CD4-positive, alpha-beta T cell treated with Interleukin-1 beta for 1 hour (primary cell): ENCODE results near the gene NBEA.
"Not testable (repeated sequence)": the region's sequence is repeated elsewhere in the genome, so short reads cannot be mapped to it uniquely, and the experiment has no call there.

Experiments
- DNase-seq, 2 donors: peaks; one replicate each; pipeline ENCODE4 v3.0.0-alpha.2; 2020 to 2022

NBEA gene

GRCh38 chr13:34941835-34942731 lies at the start of gene NBEA:
Gene NBEA (plus strand): TSS chr13:34942270. CDS start chr13:34942821, 551 bp downstream.
- peak; percentile 76 to 84 for DNase-seq

- no peak for DNase-seq
Measured at GRCh38 chr13:34894756-34895155, 47.3 kb upstream of the NBEA start.

DNA sequence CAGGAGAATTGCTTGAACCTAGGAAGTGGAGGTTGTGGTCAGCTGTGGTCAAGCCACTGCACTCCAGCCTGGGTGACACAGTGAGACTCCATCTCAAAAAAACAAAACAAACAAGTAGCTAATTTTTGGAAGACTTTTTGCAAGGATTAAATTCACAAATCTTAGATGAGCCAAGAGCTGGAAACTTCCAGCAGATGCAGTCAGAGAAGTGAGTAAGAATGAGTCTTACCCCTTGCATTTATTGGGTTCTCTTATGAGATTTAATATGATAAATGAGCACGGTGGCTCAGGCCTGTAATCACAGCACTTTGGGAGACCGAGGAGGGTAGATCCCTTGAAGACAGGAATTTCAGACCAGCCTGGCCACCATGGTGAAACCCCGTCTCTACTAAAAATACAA lies 44.9 kb upstream of the NBEA start:
- DNase-seq, result no peak

GRCh38 chr13:34899888-34900287 lies 42.2 kb upstream of the NBEA start:
- no peak for DNase-seq

DNA sequence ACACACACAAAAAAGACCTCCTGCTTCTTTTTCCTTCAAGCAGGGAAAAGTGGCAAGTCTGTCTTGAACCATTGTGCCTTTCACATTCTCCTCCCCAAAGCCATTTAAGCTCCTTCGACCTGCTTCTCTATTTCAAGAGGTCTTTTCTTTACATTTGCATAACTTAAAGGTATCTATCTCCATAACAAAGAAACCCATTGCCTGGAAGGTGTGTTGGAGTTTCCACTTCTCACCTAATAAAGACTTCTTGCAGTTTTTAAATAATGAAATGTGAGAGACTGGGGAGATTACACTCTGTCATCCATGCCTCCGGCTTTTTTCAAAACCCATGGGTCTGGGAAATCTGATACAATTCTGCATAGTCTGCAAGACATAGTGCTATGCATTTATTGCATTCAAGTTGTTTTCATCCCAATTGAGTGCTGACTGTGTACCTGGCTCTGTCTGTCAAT lies 41.8 kb upstream of the NBEA start:
- no peak for DNase-seq

DNA sequence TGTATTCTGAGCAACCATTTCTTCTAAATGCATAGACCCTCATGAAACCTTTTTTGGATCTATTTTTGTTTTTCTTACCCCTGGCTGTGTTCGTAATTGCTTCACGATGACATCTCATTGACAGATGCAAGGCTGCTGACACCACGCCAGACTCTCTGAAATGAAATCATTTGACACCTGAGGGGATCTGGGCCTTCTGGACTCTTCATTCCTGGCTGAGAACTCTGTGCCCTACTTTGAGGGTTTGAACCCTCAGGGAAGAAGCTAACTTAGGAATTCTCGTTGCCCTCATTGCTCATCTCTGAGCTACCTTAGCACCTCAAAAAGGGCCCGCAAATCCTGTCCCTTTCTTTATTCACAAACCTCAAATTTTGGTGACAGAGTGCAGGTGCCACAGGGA lies 40.5 kb upstream of the NBEA start:
- DNase-seq, result no peak

DNA sequence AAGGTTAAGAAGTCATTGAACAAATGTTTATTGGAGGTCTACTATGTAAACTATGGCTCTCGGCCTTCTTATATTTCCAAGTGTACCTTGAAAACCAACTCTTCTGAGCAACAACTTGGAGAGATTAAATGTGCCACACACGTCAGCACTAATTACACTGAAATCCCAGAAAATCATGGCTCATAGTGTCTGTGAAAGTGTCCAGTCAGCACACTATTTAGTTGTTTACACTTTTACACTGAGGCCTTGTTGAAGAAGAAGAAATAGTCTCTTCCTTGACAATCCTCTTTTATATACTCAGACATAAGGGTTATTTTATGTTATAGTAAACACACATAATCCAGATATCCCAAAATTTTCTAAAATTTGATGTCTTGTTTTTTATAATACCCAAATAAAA lies 30.9 kb upstream of the NBEA start:
- DNase-seq, result no peak

DNA sequence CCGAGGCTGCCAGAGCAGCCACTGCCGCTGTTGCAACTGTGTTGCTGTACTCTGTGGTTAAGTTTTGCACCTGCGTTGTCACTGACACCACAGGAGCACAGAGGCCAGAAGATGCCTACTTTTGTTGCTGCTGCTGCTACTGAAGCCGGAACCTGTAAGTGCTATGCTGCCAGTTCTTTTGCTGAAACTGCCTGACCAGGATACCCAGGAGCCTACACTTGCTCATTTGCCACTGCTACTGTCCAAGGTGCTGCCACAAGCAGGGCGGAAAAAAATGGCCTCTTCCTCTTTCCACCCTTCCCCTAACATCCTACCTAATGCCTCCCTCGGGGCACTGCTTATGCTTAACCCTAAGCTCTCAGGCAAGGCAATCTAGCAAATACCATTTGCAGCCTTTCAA lies 29.0 kb upstream of the NBEA start:
- no peak for DNase-seq

DNA sequence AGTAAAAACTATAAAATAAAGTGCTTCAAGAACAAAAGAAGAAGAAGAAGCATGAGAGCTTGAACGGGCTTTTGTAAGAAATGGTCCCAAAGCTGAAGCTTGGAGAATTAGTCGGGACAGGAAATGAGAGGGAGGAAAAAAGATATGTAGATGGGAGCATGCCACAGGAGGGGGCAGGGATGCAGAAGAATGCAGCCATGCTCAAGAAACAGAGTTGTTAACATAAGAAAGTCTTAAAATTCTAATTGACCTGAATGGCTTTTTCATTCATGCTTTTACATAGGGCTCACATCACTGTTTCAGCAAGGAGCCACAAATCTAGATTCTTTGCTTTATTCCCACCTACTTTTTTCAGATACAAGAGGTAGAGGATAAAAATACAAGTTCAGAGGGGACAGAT lies 27.7 kb upstream of the NBEA start:
- no peak for DNase-seq

GRCh38 chr13:34926508-34926907 lies 15.6 kb upstream of the NBEA start:
- no peak for DNase-seq

GRCh38 chr13:34928676-34929075 lies 13.4 kb upstream of the NBEA start:
- not testable (repeated sequence) for DNase-seq

DNA sequence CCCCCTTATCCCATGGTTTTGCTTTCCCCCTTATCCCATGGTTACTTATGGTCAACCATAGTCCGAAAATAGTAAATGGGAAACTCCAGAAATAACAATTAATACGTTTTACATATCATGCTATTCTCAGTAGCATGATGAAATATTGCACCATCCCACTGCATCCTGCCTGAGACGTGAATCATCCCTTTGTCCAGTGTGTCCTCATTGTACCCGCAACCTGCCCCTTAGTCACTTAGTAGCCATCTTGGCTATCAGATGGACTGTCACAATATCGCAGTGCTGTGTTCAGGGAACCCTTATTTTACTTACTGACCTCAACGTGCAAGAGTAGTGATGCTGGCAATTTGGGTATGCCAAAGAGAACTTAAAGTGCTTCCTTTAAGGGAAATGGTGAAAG lies 10.5 kb upstream of the NBEA start:
- no peak for DNase-seq

DNA sequence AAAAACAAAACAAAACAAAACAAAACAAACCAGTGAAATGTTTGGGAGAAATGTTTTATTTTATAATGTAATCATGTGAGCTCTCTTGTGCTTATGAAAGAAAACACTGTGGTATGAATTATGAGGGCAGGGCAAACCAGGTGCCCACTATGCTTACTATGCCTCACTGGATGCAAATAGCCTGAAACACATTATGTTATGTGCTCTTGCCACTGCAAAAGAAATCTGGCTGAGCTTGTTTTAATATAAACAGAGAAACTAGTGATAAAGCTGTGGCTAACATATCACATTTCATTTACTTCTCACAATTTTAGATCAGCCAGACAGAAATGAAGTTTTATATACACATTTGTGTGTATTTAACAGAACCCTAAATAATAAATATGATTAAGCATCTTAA lies 8.7 kb upstream of the NBEA start:
- no peak for DNase-seq

- no peak for DNase-seq
Measured at GRCh38 chr13:34933786-34934185, 8.3 kb upstream of the NBEA start.

DNA sequence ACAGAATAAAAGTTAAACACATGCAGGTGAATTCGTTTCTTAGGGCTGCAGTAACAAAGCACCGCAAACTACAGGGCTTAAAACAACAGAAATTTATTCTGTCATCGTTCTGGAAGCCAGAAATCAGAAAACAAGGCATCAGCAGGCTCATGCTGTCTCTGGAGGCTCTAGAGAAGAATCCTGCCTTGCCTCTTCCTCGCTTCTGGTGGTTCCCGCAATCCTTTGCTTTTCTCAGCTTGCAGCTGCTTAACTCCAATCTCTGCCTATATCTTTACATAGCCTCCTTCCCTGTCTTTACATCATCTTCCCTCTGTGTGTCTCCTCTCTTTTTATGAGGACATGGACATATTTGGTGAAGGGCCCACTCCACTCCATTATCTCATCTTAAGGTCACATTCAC lies 6.2 kb upstream of the NBEA start:
- DNase-seq, result no peak

DNA sequence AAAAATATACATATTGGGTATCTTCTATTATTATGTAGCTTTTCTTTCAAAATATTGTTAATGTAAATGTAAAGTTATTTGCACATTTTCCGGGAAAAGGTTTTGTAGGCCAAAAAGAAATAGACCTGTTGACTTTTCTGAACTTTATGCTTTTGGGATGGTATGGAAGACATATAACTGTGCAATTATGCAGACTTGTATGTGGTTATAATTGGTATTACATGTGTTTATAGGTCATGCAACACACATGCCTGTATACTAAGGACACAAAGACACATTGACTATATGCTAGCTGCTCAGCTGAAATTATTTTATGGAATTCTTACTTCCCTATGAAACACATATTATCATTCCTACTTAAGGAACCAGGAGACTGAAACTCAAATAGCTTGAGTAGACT lies 2.3 kb upstream of the NBEA start:
- DNase-seq, result no peak

DNA sequence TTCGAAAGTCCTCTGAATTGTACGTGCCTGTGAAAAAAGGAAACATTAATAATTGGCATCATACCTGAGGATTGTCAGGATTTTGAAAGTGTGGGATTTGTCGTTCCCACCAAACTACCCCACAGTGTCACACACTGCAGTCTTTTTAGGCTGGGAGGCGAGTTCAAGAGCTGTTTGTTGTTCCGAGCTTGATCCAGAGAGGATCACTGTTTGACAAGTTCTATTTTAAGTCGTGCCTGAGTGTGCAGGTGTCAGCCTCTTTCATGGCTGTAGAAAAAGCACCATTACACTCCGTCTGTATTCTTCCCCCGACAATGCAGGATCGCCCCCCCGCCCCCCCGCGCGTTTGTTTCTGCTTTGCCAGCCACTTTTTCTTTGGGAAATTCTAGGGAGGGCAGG lies 635 bp upstream of the NBEA start:
- no peak for DNase-seq

DNA sequence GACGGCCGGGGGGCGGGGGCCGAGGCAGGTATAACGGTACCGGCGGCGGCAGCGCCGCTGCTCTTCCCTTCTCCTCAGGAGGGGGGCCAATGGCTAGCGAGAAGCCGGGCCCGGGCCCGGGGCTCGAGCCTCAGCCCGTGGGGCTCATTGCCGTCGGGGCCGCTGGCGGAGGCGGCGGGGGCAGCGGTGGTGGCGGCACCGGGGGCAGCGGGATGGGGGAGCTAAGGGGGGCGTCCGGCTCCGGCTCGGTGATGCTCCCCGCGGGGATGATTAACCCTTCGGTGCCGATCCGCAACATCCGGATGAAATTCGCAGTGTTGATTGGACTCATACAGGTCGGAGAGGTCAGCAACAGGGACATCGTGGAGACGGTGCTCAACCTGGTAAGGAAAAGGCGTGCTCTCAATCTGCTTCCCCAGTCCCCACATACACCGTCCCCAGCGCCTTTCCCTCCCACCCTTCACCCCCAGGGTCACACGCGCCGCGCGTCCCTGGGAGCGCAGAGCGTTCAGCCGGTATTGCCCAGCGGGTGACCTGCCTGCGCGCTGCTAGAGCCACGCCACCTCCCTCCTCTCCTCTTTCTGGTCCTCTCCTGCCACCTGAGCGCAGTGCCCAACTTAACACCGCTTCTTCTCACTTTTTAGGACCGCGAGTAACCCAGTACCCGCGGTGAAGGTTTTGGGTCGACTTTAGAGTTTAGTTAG lies 814 bp downstream of the NBEA start:
- no peak for DNase-seq

GRCh38 chr13:34943436-34944273 lies 1.6 kb downstream of the NBEA start:
- DNase-seq, result no peak

DNA sequence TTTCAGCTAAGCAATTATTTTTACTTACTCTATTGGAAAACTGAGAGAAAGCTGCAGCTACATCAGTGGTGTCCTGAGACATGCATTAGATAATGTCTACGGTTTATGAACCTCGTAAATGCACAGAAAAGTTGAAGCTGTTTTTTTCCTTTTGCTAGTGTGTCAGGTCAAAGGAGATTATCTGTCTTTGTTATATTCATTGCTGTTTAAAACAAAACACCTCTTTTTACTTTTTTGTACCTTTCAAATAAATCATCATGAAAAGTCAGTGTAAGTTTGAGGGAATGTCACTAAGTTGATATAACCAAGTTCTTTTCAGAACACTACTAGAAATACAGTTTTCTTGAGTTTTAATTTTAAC lies 2.2 kb downstream of the NBEA start:
- DNase-seq, result no peak

DNA sequence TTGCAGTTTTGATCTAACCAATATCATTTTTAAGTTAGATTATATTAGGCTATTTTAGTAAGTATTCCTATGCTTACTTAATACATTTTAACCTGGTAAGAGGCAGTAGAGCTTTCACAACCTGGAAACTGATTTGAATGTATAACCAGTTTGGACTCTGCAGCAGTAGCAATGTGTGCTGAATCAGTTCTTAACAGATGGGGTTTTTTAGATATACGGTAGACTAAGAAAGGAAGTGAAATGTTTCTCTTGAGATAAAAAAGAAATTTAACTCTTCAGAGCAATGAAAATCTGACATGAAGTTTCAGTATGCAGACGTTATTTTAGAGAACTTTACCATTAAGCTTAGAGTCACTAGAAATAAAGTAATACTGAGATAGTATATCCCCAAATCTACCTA lies 2.7 kb downstream of the NBEA start:
- DNase-seq, result no peak

- no peak for DNase-seq
Measured at GRCh38 chr13:34951528-34951927, 9.5 kb downstream of the NBEA start.

DNA sequence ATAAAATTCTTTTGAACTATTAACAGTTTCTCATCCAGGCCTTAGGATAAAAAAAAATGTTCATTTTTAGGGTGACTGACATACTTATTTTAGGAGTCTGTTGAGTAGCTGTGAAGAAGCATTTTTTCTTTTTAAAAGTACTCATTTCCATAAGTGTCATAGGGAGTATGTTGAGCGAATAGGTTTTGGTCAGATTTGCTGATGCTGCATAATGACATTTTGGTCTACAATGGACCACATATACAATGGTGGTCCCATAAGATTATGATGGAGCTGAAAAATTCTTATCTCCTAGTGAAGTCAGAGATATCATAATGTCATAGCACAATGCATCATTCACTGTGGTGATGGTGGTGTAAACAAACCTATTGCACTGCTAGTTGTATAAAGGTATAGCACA lies 17.4 kb downstream of the NBEA start:
- no peak for DNase-seq

GRCh38 chr13:34964558-34964957 lies 22.5 kb downstream of the NBEA start:
- no peak for DNase-seq
